Body of pancreas (tissue), 4 donors: ENCODE data around the gene TARDBP.

Experiments
- CTCF ChIP-seq, 7 experiments: fragments of 450-650 bp in 4 of 7; fragments of 200-600 bp in 3 of 7; sonication (generic) in 3 of 7; IDR thresholded peaks; one replicate each; pipeline ENCODE4 v1.5.1; 2016 to 2019; ENCODE audit warnings: antibody characterized with exemption in 7 of 7
- POLR2A ChIP-seq, 3 donors: fragments of 450-650 bp; IDR thresholded peaks; one replicate each; pipeline ENCODE4 v1.6.1; 2016; ENCODE audit warnings: antibody characterized with exemption in 3 of 3, mild to moderate bottlenecking in 2 of 3

- TF ChIP-seq CTCF (IDR thresholded peaks at IDR 0.05) (no peak), POLR2A (IDR thresholded peaks at IDR 0.05) (no peak)
These were observed 23.4 kb upstream of the TARDBP start for GRCh38 chr1:10989095-10989494.
